T-cell (primary cell): ENCODE results near the gene ENDOV. TPM values are rescaled to one million over a fixed set of nuclear protein-coding genes. Genes with fewer than 3 reads are reported as not detected.

Experiments used
- ATAC-seq, 4 experiments: fragments of 200-7000 bp in 3 of 4; fragments of 150-1000 bp in 1 of 4; cut with Tn5 transposase; replicated peaks in 1 of 4; 1 replicate in 3 of 4; 2 replicates in 1 of 4; pipeline ENCODE4 v1.10.0; 2021; ENCODE audit warnings: moderate library complexity in 3 of 4, mild to moderate bottlenecking in 2 of 4, moderate number of reproducible peaks in 1 of 4
- CTCF ChIA-PET, 2 donors: fragments of 300-600 bp; sonication (Branson Sonifier 250); formaldehyde crosslinking; loops; one replicate each; lab custom pipeline; 2022; ENCODE audit warnings: antibody characterized with exemption in 2 of 2; lab: Charles Lee
- POLR2A ChIA-PET, 2 donors: fragments of 300-600 bp; sonication (Branson Sonifier 250); formaldehyde crosslinking; loops; one replicate each; lab custom pipeline; 2022; ENCODE audit warnings: antibody characterized with exemption in 2 of 2; lab: Charles Lee
- DNase-seq, 35 experiments: peaks; one replicate each; pipeline versions ENCODE4 v3.0.0 to v3.0.0-alpha.2; 2013 to 2023
- H3K27ac ChIP-seq: one replicate; pipeline ENCODE4 v1.5.1; 2013; ENCODE audit warnings: low read length
- H3K27me3 ChIP-seq, 2 experiments: replicated peaks in 1 of 2; 1 replicate in 1 of 2; 2 replicates in 1 of 2; pipeline versions ENCODE4 v1.6.1 to v1.7.0; 2013; ENCODE audit warnings: low read length in 1 of 2, mixed read lengths in 1 of 2; ENCODE audit not compliant: control insufficient read depth in 2 of 2, insufficient read depth in 2 of 2; ENCODE audit errors: extremely low read depth in 1 of 2
- H3K36me3 ChIP-seq, 2 donors: 1 replicate in 1 of 2; 2 replicates in 1 of 2; pipeline versions ENCODE4 v1.6.1 to v1.7.0; 2013; ENCODE audit warnings: low read length in 1 of 2; ENCODE audit not compliant: control insufficient read depth in 2 of 2, insufficient read depth in 1 of 2; ENCODE audit errors: extremely low read depth in 1 of 2
- H3K4me1 ChIP-seq, 2 experiments: 1 replicate in 1 of 2; 2 replicates in 1 of 2; pipeline versions ENCODE4 v1.6.1 to v1.7.0; 2013; ENCODE audit warnings: low read length in 2 of 2, mixed read lengths in 1 of 2; ENCODE audit not compliant: insufficient read depth in 2 of 2, control insufficient read depth in 1 of 2; ENCODE audit errors: extremely low read depth in 1 of 2
- H3K4me3 ChIP-seq, 2 donors: 1 replicate in 1 of 2; 2 replicates in 1 of 2; pipeline versions ENCODE4 v1.5.1 to v1.7.0; 2013; ENCODE audit warnings: mild to moderate bottlenecking in 2 of 2, low read length in 1 of 2, moderate library complexity in 1 of 2; ENCODE audit not compliant: control insufficient read depth in 1 of 2; ENCODE audit errors: extremely low read depth in 1 of 2
- H3K9me3 ChIP-seq: 2 replicates; pipeline ENCODE4 v1.7.0; 2013
- H3K27ac Mint-ChIP-seq, 2 donors: one replicate each; pipeline ENCODE4 v1.8.0; 2020 to 2021; ENCODE audit warnings: mild to moderate bottlenecking in 2 of 2, mixed read lengths in 2 of 2
- H3K27me3 Mint-ChIP-seq, 2 donors: one replicate each; pipeline ENCODE4 v1.8.0; 2021 to 2022; ENCODE audit warnings: mixed read lengths in 2 of 2
- H3K36me3 Mint-ChIP-seq: one replicate; pipeline ENCODE4 v1.8.0; 2021; ENCODE audit warnings: mixed read lengths
- H3K4me1 Mint-ChIP-seq, 3 donors: one replicate each; pipeline ENCODE4 v1.8.0; 2020 to 2022; ENCODE audit warnings: mixed read lengths in 3 of 3, mild to moderate bottlenecking in 1 of 3
- H3K4me3 Mint-ChIP-seq, 3 donors: one replicate each; pipeline ENCODE4 v1.8.0; 2020 to 2022; ENCODE audit warnings: mild to moderate bottlenecking in 3 of 3, mixed read lengths in 3 of 3, moderate library complexity in 3 of 3
- H3K9me3 Mint-ChIP-seq, 3 donors: one replicate each; pipeline ENCODE4 v1.8.0; 2020 to 2022; ENCODE audit warnings: mixed read lengths in 3 of 3
- WGBS: methylation state at CpG from one replicate; pipeline ENCODE4 v1.1.5; 2013; ENCODE audit warnings: missing lambda C conversion rate; ENCODE audit not compliant: insufficient coverage; 5-methylcytosine and 5-hydroxymethylcytosine counted together
- total RNA-seq, 35 experiments: library from RNA in 6 of 35; stranded (reverse) in 6 of 35; fragments of 120-200 nt in 1 of 35; gene quantifications; one replicate each; pipeline versions ENCODE4 v1.2.1 to v1.2.4 and lab custom pipeline; 2013 to 2026

ENDOV gene
- total RNA-seq, 5 donors from 2014 or later (not counting 1 experiment from before 2014, with no cell fraction given), result 17.1 to 22.2 (median 21.1) TPM

GRCh38 chr17:80449930-80450576 is 35.1 kb downstream of the ENDOV start:
- Mint-ChIP-seq H3K4me3 (no peak overlapping the region), H3K27ac (no peak overlapping the region), H3K36me3 (no peaks in the 10 kb centered on the region), H3K27me3 (no peaks in the 10 kb centered on the region), H3K4me1 (peaks cover 5 to 11% (median 9%) of the 10 kb centered on the region in 3 donors), H3K9me3 (no peaks in the 10 kb centered on the region)
- Histone ChIP-seq H3K9me3 (no peaks in the 10 kb centered on the region), H3K4me3 (no peak overlapping the region), H3K27ac (no peak overlapping the region), H3K27me3 (peaks cover 0 to 24% of the 10 kb centered on the region in 2 experiments), H3K4me1 (peaks cover 0 to 10% of the 10 kb centered on the region in 2 experiments), H3K36me3 (no peaks in the 10 kb centered on the region)
- WGBS, result 73% methylated on average over 16 of the region's 18 CpGs
- ATAC-seq (no peak), DNase-seq (no peak)
- POLR2A ChIA-PET, result interaction anchor here in 1 of 2 donors (1.0 kb wide), 1 partner anchor 405 kb away, joined by 4 read pairs; no protein-coding TSS in a partner anchor
- CTCF ChIA-PET, result no interaction called here

GRCh38 chr17:80451104-80451775 is 36.3 kb downstream of the ENDOV start:
- Mint-ChIP-seq H3K4me3 (no peak overlapping the region), H3K9me3 (no peaks in the 10 kb centered on the region), H3K36me3 (no peaks in the 10 kb centered on the region), H3K4me1 (peaks cover 9 to 19% (median 12%) of the 10 kb centered on the region in 3 donors), H3K27me3 (no peaks in the 10 kb centered on the region), H3K27ac (no peak overlapping the region)
- ChIA-PET CTCF (no interaction called here), POLR2A (interaction anchor here in 1 of 2 donors (1.0 kb wide), 1 partner anchor 404 kb away, joined by 4 read pairs; no protein-coding TSS in a partner anchor)
- no peak overlapping the region for H3K4me3 ChIP-seq
- H3K9me3 ChIP-seq, result no peaks in the 10 kb centered on the region
- 75% methylated on average over 6 of the region's 9 CpGs for WGBS
- peaks cover 0 to 19% of the 10 kb centered on the region in 2 experiments for H3K4me1 ChIP-seq
- H3K36me3 ChIP-seq, result no peaks in the 10 kb centered on the region
- no peak for DNase-seq
- ATAC-seq, result no peak
- H3K27ac ChIP-seq, result no peak overlapping the region
- H3K27me3 ChIP-seq, result peaks cover 0 to 12% of the 10 kb centered on the region in 2 experiments

- H3K27me3 Mint-ChIP-seq, result peaks cover 0 to 7% of the 10 kb centered on the region in 2 donors
- ChIA-PET POLR2A (no interaction called here), CTCF (no interaction called here)
- H3K27me3 ChIP-seq, result peaks cover 0 to 17% of the 10 kb centered on the region in 2 experiments
- no peak overlapping the region for H3K27ac ChIP-seq
- no peak overlapping the region for H3K27ac Mint-ChIP-seq
- DNase-seq, result no peak
- no peaks in the 10 kb centered on the region for H3K9me3 Mint-ChIP-seq
- no peak overlapping the region for H3K4me3 ChIP-seq
- H3K4me3 Mint-ChIP-seq, result no peak overlapping the region
- peaks cover 9 to 19% (median 12%) of the 10 kb centered on the region in 3 donors for H3K4me1 Mint-ChIP-seq
- H3K9me3 ChIP-seq, result no peaks in the 10 kb centered on the region
- 84% methylated on average over 12 of the region's 14 CpGs for WGBS
- H3K4me1 ChIP-seq, result peaks cover 0 to 19% of the 10 kb centered on the region in 2 experiments
- no peaks in the 10 kb centered on the region for H3K36me3 ChIP-seq
- H3K36me3 Mint-ChIP-seq, result no peaks in the 10 kb centered on the region
- no peak for ATAC-seq
Observed at GRCh38 chr17:80452173-80452915, 37.4 kb downstream of the ENDOV start.

- H3K27ac ChIP-seq, result no peak overlapping the region
- Mint-ChIP-seq H3K36me3 (no peaks in the 10 kb centered on the region), H3K4me1 (peaks cover 9 to 22% (median 12%) of the 10 kb centered on the region in 3 donors), H3K27me3 (peaks cover 6 to 15% of the 10 kb centered on the region in 2 donors), H3K9me3 (no peaks in the 10 kb centered on the region), H3K4me3 (peak overlapping the region; percentile 86 to 89 (median 88)), H3K27ac (peak overlapping the region; percentile 91 to 95)
- no peaks in the 10 kb centered on the region for H3K36me3 ChIP-seq
- ChIA-PET POLR2A (no interaction called here), CTCF (no interaction called here)
- ATAC-seq, result no peak
- peaks cover 0 to 25% of the 10 kb centered on the region in 2 experiments for H3K27me3 ChIP-seq
- 93% methylated on average over 7 of the region's 19 CpGs for WGBS
- H3K9me3 ChIP-seq, result no peaks in the 10 kb centered on the region
- H3K4me3 ChIP-seq, result no peak overlapping the region
- peaks cover 0 to 19% of the 10 kb centered on the region in 2 experiments for H3K4me1 ChIP-seq
- no peak for DNase-seq
Observed at GRCh38 chr17:80453126-80453997, 38.4 kb downstream of the ENDOV start.

GRCh38 chr17:80453998-80454556 is 39.1 kb downstream of the ENDOV start:
- peak overlapping the region; percentile 83 to 92 for H3K4me3 ChIP-seq
- no peaks in the 10 kb centered on the region for H3K9me3 ChIP-seq
- peak overlapping the region; percentile 91 to 95 for H3K27ac Mint-ChIP-seq
- H3K36me3 ChIP-seq, result no peaks in the 10 kb centered on the region
- H3K27me3 Mint-ChIP-seq, result peaks cover 9 to 23% of the 10 kb centered on the region in 2 donors
- H3K36me3 Mint-ChIP-seq, result no peaks in the 10 kb centered on the region
- ATAC-seq (peak in 2 of 4 experiments; percentile 0 to 2), DNase-seq (peak in 1 of 35 experiments; percentile 21)
- ChIA-PET POLR2A (interaction anchor here in 1 of 2 donors (0.6 kb wide), 1 partner anchor 415 kb away, joined by 4 read pairs; no protein-coding TSS in a partner anchor), CTCF (interaction anchor here (0.5 to 0.8 kb wide), 2 partner anchors 55 to 445 kb away, joined by 3 read pairs; no protein-coding TSS in a partner anchor)
- peaks cover 0 to 19% of the 10 kb centered on the region in 2 experiments for H3K4me1 ChIP-seq
- peak overlapping the region; percentile 96 for H3K27ac ChIP-seq
- peaks cover 0 to 32% of the 10 kb centered on the region in 2 experiments for H3K27me3 ChIP-seq
- peaks cover 9 to 22% (median 12%) of the 10 kb centered on the region in 3 donors for H3K4me1 Mint-ChIP-seq
- H3K9me3 Mint-ChIP-seq, result no peaks in the 10 kb centered on the region
- WGBS, result 34% methylated on average over 36 of the region's 36 CpGs
- peak overlapping the region; percentile 86 to 89 (median 88) for H3K4me3 Mint-ChIP-seq
